A204.1 (cell line): ENCODE results near the gene AAMP.

Experiments used
- FAIRE-seq: peaks from 2 replicates; lab custom pipeline; 2012; peaks lifted over from hg19 to GRCh38; lab: Jason Lieb, UNC

AAMP gene

DNA sequence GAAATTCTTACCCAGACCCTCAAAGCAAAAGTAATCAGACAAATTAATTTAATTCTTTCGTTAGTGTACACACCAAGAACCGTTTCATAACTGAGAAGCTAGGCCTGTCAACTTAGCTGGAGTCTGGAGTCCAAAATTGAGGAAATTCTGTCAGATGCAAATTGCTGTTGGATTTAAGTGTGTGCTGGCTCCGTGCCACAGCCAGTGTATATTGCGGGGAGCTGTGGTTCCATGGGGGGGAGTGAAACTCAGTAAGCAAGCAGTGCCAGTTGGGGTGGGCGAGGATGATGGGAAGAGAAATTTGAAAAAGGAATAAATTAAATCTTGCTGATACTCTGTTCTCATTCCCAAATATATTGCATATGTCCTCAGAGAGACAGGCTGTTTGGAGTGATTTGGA is 48.9 kb downstream of the AAMP start:
- FAIRE-seq: no peak

- FAIRE-seq: no peak
These were observed 50.0 kb downstream of the AAMP start for GRCh38 chr2:218219934-218220333.

DNA sequence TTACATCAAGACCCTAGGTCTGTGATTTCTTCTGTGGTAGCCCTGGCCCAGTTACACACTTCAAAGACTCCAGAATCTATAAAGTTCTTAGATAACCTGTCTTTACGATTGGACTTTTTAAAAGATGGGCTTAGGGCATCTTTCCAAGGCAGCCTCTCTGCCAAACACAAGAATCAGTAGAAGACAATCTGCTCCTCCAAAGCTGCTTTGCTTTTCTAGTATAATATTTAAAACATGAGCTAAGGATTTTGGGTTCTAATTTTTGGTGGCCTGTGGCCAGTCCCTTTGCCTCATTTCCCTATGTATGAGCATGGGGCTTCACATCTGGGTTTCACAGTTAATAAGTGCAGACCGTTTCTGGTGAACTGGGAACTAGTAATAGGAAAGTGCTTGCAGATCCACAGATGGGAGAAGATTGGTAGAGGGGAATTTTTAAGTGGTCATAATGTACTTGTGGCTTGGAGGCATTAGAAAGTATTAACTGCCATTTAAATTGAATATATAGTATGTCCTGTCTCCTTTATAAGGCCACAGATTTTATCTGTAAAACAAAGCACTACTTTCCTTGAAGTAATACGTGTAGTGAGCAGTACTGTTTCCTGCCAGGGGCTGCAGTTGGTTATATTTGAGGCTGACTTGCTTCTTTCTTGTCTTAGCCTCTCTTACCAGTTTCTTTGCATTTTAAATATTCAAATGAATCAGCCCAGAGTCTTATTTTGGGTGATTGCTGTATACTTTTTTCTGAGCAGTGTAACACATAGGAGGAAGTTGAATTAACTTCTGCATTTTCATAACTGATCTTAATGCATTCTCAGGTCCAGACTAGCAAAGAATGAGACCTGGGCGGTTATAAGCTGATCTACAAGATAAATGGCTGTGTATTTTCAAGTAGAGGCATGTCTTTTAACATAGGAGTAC is 51.4 kb downstream of the AAMP start:
- no peak for FAIRE-seq

DNA sequence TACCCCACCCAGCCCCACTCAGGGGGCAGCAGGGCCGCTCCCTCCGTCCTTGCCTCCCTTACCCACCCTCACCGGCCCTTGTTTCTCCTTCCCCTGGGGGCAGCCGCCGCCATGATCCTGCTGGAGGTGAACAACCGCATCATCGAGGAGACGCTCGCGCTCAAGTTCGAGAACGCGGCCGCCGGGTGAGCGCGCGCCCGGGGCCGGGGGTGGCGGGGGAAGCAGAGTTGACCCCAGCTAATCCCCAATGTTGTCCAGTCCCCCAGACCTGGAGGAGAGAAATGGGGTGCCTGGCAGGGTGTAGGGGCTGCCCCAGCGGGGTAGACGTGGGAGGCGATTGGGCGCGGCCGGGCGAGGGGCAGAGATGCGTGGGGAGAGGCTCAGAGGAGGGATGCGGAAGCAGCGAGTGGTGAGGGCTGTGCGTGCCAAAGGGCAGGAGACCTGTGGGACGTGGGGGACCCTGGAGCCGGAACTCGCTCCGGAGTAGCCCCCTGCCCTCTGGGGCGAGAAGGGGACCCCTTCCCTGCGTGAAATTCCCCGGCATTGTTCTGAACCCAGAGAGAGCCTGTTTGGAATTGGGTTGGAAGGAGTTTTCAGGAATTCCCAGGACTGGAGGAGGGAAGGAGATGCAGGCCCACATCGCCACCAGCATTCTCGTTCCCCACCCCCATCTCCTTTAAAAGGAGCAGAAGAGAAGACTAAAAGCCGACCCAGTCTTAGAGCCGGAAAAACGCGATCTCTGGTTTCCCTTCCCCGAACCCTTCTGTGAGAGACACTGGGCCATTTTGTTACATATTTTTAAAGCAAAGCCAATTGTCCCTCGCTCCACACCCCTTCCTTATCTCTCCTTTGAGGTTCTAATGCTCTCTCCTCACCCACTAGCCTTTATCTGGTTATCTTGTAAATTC is 52.3 kb downstream of the AAMP start:
- FAIRE-seq: no peak

DNA sequence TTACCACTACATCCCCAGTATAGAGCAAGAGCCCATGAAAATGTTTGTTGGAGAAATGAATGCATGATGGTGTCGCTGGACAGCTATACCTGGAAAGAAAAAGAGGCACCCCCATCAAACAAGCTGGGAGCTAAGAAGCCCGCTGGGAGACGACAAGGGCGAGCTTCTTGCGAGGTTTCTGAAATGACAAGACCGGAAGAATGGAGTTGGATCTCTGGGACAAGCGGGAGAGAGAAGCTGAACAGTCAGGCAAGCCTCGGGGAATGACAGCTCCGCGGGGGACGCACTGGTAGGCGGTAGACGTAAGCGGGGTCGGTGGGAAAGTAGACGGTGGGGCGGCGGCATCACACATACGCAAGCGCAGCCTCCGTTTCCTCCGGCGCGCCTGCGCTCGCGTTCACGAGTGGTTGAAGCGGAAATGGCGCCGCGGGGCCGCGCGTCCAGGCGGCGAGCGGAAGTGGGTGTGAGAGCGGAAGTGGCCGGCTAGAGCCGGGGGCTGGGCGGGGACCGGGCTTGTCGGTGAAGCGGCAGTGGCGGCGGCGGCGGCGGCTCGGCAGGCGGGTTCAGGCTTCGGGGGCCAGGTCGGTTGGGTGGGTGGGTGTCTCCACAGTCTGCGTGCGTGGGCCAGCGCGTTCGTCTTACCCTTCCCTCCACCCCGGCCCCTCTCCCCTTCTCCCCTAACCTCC is 53.1 kb downstream of the AAMP start, which contains the start of gene ARPC2:
Gene ARPC2 (plus strand): TSS at position 516 of the 686 bp plus-strand sequence. CDS start 282 bp downstream, outside the sequence.
- FAIRE-seq: no peak

GRCh38 chr2:218216336-218216673 is 53.6 kb downstream of the AAMP start:
- no peak for FAIRE-seq
